DMS153 treated with DMSO at 0.1 percent for 48 hours (cell line): ENCODE data around the gene ASIC2.
A peak's percentile ranks its signal among the peaks of the same experiment; 100 is the strongest.

ENCODE experiments used
- DNase-seq: peaks from one replicate; lab custom pipeline; 2025; ENCODE audit not compliant: unreplicated experiment; lab: John Stamatoyannopoulos, UW

ASIC2 gene

GRCh38 chr17:33288954-33289353 is 4.1 kb downstream of the ASIC2 start:
- DNase-seq, result no peak

GRCh38 chr17:33287096-33287725 is 5.9 kb downstream of the ASIC2 start:
- DNase-seq, result no peak

DNA sequence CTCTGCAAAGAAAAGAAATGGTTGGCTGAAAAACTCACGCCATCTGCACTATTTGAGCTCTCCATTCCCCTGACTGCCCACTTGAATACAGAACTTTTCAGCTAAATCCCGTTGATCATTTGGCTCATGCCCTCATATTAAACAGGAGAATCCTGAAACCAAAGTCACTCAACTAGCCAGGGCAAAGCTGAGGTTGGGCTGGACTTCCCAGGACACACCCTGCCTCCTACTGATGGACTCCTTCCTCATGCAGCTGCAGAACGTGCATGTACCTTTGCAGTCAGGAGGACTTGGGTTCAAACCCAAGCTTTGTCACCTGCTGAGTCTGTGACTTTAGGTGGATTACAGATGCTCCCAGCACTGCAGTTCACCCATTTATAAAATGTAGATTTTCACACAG is 7.7 kb downstream of the ASIC2 start:
- no peak for DNase-seq

DNA sequence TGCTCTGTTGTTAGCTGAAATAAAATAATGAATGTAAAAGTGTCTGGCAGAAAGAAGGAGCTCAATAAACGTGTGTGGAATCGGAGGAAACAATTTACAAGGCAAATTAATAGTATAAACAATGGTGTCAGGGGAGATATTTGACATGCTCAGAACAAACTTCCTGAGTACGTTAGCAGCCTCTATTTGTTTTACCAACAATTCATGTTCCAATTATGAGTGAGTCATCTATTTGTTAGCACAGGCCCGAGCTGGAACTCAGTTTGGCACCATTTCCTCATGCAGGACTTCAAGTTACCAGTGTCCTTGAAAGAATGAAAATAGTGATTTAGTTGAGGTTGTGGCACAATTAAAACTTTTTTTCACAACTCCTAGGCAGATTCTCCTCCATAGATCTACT is 9.1 kb downstream of the ASIC2 start:
- DNase-seq, result peak; percentile 77

- no peak for DNase-seq
Observed at GRCh38 chr17:33280162-33280943, 12.7 kb downstream of the ASIC2 start.

GRCh38 chr17:33277436-33278100 is 15.5 kb downstream of the ASIC2 start:
- DNase-seq, result no peak

DNA sequence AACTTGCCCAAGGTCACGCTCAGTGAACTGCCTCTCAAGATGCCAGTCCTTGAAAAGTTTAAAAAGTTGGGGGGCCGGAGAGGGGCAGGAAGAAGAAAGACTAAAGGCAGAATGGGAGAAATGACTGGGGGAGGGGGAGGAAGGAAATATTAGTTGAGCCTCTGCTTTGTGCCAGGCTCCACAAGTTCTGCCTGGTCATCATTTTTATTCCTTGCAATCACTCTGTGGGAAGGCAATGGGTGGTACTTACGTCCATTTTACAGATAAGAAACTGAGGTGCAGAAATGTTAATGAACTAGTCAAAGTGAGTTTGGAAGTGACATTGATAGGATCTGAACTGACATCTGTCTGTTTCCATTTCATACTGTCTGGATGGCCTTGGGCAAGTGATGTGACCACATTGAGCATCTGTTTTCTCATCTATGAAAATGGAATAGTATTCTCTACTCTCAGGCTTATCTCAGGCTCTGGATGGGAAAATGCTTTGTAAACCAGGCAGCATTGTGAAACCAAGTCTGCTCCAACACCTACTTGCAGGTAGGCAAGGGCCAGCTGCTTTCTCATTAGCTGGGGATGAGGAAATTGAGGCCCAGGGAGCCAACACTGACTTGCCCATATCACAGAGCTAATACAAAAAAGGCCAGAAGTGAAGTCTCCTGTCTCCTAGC is 19.2 kb downstream of the ASIC2 start:
- DNase-seq, result no peak

DNA sequence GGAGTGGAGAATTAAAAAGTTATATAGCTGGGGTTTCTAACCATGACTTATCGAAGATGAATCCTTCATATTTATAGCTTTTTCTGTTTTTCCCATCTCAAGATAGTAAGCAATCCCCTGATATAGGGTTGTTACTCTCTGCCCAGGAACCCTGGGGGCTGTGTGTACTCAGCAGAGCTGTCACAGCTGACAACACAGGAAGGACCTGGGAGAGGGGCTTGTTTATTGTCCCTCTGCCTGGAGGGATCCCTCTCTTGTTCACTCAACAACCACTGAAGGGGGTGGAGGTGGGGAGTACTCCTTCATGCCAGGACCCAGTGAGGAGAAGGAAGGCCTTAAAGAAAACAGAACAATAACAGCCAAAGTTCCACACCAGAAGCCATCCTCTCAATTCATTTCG is 19.8 kb downstream of the ASIC2 start:
- no peak for DNase-seq

DNA sequence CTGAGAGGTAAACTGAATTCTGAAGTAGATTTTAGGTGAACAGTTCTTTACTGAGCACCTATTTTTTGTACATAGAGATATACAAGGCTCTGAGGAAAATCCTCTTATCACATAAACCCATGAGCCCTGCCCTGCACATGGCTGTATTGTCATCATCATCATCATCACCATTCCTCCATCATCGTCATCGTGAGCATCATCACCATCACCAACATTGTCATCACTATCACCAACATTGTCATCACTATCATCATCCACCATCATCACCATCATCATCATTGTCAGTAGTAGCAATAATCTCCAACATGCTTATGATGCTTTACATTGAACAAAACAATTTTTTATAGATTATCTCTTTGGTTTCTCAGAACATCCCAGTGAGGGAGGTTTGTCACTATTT is 20.7 kb downstream of the ASIC2 start:
- DNase-seq, result no peak

DNA sequence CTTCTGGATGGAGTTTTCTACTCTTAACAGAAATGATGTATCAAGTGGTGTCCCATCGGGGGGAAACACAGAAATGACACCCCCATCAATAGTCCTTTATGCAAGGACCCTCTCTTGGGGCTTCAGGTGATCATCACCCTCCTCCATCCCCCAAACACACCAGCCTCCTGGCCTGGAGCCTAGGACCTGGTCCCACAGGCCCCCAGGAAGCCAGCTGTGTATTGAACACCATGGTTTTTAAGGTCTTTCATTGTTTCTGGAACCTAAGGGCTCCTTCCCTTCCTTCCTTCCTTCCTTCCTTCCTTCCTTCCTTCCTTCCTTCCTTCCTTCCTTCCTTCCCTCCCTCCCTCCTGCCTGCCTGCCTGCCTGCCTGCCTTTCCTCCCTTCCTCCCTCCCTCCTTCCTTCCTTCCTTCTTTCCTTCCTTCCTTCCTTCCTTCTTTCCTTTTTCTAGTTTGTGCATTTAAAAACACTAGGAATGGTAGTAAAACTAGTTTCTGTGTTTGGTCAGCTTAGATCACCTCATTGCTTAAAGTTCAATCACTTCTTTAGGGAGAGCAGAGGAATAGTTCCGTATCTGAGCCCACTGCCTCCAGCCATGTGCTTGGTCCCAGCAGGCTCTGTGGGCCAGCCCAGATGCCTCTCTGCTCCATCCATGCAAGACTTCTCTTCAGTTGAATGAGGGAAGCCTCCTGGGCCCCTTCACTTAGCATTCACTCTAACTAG is 23.6 kb downstream of the ASIC2 start:
- no peak for DNase-seq

DNA sequence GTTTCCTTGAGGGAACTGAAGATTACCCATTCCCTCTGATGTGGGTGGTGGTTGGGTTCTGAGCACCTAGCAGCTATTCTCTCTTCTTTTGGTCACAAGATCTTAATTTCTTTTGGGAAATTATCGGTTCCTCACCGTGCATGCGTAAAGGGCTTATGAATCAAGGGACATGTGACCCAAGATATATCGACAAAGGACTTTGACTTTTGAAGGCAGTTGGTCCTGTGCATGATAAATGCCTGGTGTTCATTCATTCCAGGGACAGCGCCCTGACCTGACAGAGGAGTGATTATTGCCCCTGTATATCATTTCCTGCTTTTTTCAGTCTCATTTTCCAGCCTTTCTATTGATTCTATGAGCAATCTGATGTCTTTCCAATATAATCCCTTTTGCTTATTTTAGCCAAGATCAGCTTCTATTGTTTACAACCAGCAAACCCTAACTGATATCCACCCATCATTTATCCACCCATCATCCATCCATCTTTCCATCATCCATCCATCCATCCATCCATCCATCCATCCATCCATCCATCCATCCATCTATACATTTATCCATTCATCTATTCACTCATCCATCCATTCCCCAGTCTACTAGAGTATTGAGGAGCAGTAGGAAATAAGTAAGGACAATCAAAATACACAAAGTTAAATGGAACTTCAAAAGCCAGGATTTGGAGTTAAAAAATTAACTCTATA is 25.1 kb downstream of the ASIC2 start:
- DNase-seq, result no peak

DNA sequence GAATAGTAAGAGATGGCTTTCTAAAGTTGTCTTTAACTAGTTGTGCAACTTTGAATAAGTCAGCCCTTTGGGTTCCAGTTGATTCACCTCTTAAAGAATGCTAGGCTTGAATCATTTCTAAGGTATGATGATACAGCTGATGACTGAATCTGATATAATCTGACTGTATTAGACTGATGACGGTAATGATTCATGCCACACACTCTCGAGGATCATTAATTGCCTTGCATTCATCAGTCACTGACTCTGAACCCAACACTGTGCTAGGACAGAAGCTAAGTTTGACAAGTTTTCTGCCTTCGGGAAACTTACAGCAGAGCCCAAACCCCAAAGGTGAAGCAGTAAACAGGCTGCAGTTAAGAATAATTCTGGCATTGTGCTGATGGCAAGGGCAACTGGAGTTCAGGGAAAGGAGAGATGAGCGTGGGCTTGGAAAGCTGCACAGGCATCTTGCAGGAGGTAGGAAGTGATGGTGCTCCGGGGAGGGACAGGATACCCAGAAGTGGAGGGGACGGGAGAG is 25.8 kb downstream of the ASIC2 start:
- no peak for DNase-seq

GRCh38 chr17:33266611-33267010 is 26.5 kb downstream of the ASIC2 start:
- DNase-seq, result no peak

DNA sequence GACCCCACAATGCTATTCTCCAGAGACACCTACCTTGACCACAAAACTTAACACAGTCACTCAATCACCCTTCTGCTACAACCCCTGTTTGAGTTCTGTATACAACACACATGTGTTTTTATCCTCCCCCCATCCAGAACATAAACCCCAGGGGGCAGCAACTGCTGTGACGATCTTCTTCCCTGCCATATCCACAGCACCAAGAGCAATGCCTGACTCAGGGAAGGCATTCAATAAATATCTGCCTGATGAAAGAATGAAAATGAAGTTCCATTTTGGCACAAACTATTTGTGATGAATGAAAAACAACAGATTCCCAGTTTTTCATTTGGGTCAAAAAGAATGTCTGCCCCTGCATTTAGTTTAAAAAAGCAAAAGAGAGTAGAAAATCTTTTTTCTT is 27.0 kb downstream of the ASIC2 start:
- no peak for DNase-seq

DNA sequence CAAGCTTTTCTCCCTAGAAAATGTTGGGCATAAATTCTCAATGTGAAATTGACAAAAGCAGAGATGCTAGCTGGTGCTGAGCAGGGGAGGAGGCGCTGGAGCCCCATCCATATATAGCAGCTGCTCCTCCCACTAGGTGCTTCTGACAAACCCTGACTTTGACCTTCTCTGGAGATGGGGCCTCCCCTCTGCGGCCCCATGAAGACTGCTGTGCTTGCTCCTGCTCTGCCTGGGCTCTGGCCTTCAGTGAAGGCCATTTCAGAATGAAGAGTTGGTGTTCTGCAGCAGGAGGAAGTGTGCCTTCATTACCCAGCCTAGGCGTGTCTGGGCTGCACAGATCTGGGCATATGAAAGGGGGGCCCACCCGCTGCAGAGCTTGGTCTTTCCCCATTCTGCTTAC is 29.7 kb downstream of the ASIC2 start:
- no peak for DNase-seq

- no peak for DNase-seq
Observed at GRCh38 chr17:33262266-33263123, 30.6 kb downstream of the ASIC2 start.

DNA sequence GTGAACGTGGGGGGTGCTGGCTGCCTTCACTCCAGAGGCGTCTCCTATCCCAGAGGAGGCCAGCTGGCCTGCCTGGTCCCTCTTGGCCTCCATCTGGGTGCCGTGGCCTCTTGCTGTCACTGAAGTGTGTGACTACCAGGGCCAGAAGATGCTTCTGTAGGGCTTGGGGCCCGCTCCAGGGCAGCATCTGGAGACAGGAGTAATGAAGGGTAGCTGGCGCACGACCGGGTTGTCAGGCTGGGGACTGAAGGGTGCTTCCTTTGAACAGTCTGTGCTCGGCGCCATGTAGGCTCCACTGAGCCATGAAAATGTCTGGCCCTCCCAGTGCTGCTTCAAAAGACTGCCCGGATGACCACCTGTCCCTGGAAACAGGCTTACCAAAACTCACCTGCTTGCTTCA is 31.3 kb downstream of the ASIC2 start:
- DNase-seq, result no peak

- DNase-seq, result no peak
Observed at GRCh38 chr17:33260638-33261037, 32.5 kb downstream of the ASIC2 start.

DNA sequence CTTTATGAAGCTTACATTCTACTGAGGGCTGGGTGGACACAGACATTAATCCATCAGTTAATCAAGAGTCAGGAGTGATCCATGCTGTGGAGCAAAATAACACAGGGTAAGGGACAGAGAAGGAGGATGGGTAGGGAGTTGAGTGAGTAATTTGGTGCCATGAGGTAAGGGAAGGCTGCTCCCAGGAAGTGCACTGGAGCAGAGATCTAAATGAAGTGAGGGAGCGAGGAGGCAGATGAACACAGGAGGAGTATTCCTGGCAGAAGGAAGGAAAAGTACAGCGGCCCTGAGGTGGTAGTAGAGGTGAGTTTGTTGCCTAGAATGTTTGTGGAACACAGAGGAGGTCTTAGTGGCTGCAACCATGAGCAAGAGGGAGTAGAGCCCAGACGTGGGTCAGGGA is 34.8 kb downstream of the ASIC2 start:
- DNase-seq, result no peak
